Endothelial cell of hepatic sinusoid (primary cell): ENCODE data around the gene ATP2B3.
"Not testable (repeated sequence)": the region's sequence is repeated elsewhere in the genome, so short reads cannot be mapped to it uniquely, and the experiment has no call there.

Experiments used
- in situ Hi-C: cut with HindIII; loops from 2 replicates; pipeline ENCODE4 v1.10.0; 2017; ENCODE audit warnings: low sequenced_read_pairs

ATP2B3 gene

GRCh38 chrX:153590961-153591956, 73.8 kb downstream of the ATP2B3 start:
- in situ Hi-C loops, result no loop called here

GRCh38 chrX:153592091-153592833, 74.8 kb downstream of the ATP2B3 start:
- in situ Hi-C loops, result no loop called here

- in situ Hi-C loops, result no loop called here
Measured at GRCh38 chrX:153592966-153593688, 75.7 kb downstream of the ATP2B3 start.

GRCh38 chrX:153593811-153594500, 76.5 kb downstream of the ATP2B3 start:
- in situ Hi-C loops, result no loop called here

- in situ Hi-C loops, result no loop called here
Measured at GRCh38 chrX:153595387-153595786, 77.9 kb downstream of the ATP2B3 start.

- in situ Hi-C loops, result no loop called here
Measured at GRCh38 chrX:153595859-153596857, 78.7 kb downstream of the ATP2B3 start.

GRCh38 chrX:153596981-153597750, 79.7 kb downstream of the ATP2B3 start:
- in situ Hi-C loops, result no loop called here

- in situ Hi-C loops, result no loop called here
Measured at GRCh38 chrX:153598541-153599191, 81.2 kb downstream of the ATP2B3 start, which contains the start of gene CCNQ. Gene CCNQ, minus strand, starts transcription at chrX:153599139. Its CDS starts 66 bp downstream, at chrX:153599073.

GRCh38 chrX:153599192-153600031, 82.0 kb downstream of the ATP2B3 start:
- in situ Hi-C loops, result no loop called here

GRCh38 chrX:153600032-153600373, 82.6 kb downstream of the ATP2B3 start:
- in situ Hi-C loops, result no loop called here

- in situ Hi-C loops, result no loop called here
Measured at GRCh38 chrX:153600921-153601320, 83.5 kb downstream of the ATP2B3 start.

- in situ Hi-C loops, result no loop called here
Measured at GRCh38 chrX:153601511-153602110, 84.2 kb downstream of the ATP2B3 start.

GRCh38 chrX:153602601-153603000, 85.2 kb downstream of the ATP2B3 start:
- in situ Hi-C loops, result no loop called here

- in situ Hi-C loops, result no loop called here
Measured at GRCh38 chrX:153603131-153603656, 85.8 kb downstream of the ATP2B3 start.

GRCh38 chrX:153604666-153605380, 87.4 kb downstream of the ATP2B3 start:
- in situ Hi-C loops, result not testable (repeated sequence)

GRCh38 chrX:153606503-153606902, 89.1 kb downstream of the ATP2B3 start:
- in situ Hi-C loops, result no loop called here
